WTC11 (cell line): ENCODE measurements around the gene FOXP4.

Experiments
- CREB1 ChIP-seq: sonication (generic); formaldehyde crosslinking; IDR thresholded peaks from 2 replicates; pipeline ENCODE4 v1.8.0; 2023; ENCODE audit warnings: mild to moderate bottlenecking, missing genetic modification reagents
- JUN ChIP-seq: sonication (generic); formaldehyde crosslinking; IDR thresholded peaks from 2 replicates; pipeline ENCODE4 v1.8.0; 2023; ENCODE audit warnings: mild to moderate bottlenecking, missing genetic modification reagents
- MYBL2 ChIP-seq: sonication (generic); formaldehyde crosslinking; IDR thresholded peaks from 2 replicates; pipeline ENCODE4 v1.8.1; 2023; ENCODE audit warnings: mild to moderate bottlenecking, moderate library complexity, missing genetic modification reagents
- NR3C1 ChIP-seq: sonication (generic); formaldehyde crosslinking; conservative IDR thresholded peaks from 2 replicates; pipeline ENCODE4 v1.8.1; 2023; ENCODE audit warnings: low read depth, mild to moderate bottlenecking, missing genetic modification reagents
- SMAD4 ChIP-seq: sonication (generic); formaldehyde crosslinking; IDR thresholded peaks from 2 replicates; pipeline ENCODE4 v1.8.0; 2022; ENCODE audit warnings: mild to moderate bottlenecking, missing genetic modification reagents
- TF ChIP-seq, protein P1 (sequence below): sonication (generic); formaldehyde crosslinking; IDR thresholded peaks from 2 replicates; pipeline ENCODE4 v1.8.0; 2022; ENCODE audit warnings: mild to moderate bottlenecking, missing genetic modification reagents
- TF ChIP-seq, protein P2 (sequence below): fragments of 200-600 bp; IDR thresholded peaks from 2 replicates; pipeline ENCODE4 v1.8.0; 2022; ENCODE audit warnings: antibody characterized with exemption
- TF ChIP-seq, protein P3 (sequence below): sonication (generic); formaldehyde crosslinking; IDR thresholded peaks from 2 replicates; pipeline ENCODE4 v1.8.1; 2023; ENCODE audit warnings: mild to moderate bottlenecking, missing genetic modification reagents, moderate library complexity
- TF ChIP-seq, protein P4 (sequence below): sonication (generic); formaldehyde crosslinking; IDR thresholded peaks from 2 replicates; pipeline ENCODE4 v1.8.0; 2022; ENCODE audit warnings: missing genetic modification reagents
- TF ChIP-seq, protein P5 (sequence below): sonication (generic); formaldehyde crosslinking; IDR thresholded peaks from 2 replicates; pipeline ENCODE4 v1.8.1; 2023; ENCODE audit warnings: mild to moderate bottlenecking, moderate library complexity, missing genetic modification reagents
- TF ChIP-seq, protein P6 (sequence below): sonication (generic); formaldehyde crosslinking; IDR thresholded peaks from 2 replicates; pipeline ENCODE4 v1.8.0; 2022; ENCODE audit warnings: mild to moderate bottlenecking, missing genetic modification reagents
- TF ChIP-seq, protein P7 (sequence below): sonication (generic); formaldehyde crosslinking; IDR thresholded peaks from 2 replicates; pipeline ENCODE4 v1.8.0; 2022; ENCODE audit warnings: mild to moderate bottlenecking, missing genetic modification reagents

DNA sequence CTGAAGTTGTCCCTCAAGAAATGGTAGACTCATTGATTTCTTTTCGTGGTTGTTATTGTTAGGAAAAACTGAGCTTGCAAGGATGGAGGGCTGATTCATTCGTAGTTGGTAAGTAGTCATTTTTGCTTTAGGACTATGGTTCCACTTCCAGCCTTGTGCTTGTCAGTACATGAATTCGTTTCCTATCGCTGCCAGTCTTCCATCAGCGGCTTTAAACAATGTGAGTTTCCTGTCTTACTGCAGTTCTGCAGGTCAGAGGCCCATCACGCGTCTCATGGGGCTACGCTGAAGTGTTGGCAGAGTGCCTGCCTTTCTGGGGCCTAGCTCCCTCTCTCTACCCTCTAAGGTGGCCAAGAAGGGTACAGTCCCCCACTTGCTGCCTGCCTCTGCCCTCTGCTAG is 80.7 kb downstream of the FOXP4 start:
- TF ChIP-seq SMAD4 (no peak), JUN (no peak), MYBL2 (CRISPR knock-in tag) (no peak), CREB1 (no peak), NR3C1 (no peak)
- TF ChIP-seq, protein P1, sequence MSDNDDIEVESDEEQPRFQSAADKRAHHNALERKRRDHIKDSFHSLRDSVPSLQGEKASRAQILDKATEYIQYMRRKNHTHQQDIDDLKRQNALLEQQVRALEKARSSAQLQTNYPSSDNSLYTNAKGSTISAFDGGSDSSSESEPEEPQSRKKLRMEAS = no peak
- TF ChIP-seq, protein P2, sequence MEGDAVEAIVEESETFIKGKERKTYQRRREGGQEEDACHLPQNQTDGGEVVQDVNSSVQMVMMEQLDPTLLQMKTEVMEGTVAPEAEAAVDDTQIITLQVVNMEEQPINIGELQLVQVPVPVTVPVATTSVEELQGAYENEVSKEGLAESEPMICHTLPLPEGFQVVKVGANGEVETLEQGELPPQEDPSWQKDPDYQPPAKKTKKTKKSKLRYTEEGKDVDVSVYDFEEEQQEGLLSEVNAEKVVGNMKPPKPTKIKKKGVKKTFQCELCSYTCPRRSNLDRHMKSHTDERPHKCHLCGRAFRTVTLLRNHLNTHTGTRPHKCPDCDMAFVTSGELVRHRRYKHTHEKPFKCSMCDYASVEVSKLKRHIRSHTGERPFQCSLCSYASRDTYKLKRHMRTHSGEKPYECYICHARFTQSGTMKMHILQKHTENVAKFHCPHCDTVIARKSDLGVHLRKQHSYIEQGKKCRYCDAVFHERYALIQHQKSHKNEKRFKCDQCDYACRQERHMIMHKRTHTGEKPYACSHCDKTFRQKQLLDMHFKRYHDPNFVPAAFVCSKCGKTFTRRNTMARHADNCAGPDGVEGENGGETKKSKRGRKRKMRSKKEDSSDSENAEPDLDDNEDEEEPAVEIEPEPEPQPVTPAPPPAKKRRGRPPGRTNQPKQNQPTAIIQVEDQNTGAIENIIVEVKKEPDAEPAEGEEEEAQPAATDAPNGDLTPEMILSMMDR = no peak
- TF ChIP-seq, protein P3, sequence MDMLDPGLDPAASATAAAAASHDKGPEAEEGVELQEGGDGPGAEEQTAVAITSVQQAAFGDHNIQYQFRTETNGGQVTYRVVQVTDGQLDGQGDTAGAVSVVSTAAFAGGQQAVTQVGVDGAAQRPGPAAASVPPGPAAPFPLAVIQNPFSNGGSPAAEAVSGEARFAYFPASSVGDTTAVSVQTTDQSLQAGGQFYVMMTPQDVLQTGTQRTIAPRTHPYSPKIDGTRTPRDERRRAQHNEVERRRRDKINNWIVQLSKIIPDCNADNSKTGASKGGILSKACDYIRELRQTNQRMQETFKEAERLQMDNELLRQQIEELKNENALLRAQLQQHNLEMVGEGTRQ (CRISPR knock-in tag) = no peak
- TF ChIP-seq, protein P4, sequence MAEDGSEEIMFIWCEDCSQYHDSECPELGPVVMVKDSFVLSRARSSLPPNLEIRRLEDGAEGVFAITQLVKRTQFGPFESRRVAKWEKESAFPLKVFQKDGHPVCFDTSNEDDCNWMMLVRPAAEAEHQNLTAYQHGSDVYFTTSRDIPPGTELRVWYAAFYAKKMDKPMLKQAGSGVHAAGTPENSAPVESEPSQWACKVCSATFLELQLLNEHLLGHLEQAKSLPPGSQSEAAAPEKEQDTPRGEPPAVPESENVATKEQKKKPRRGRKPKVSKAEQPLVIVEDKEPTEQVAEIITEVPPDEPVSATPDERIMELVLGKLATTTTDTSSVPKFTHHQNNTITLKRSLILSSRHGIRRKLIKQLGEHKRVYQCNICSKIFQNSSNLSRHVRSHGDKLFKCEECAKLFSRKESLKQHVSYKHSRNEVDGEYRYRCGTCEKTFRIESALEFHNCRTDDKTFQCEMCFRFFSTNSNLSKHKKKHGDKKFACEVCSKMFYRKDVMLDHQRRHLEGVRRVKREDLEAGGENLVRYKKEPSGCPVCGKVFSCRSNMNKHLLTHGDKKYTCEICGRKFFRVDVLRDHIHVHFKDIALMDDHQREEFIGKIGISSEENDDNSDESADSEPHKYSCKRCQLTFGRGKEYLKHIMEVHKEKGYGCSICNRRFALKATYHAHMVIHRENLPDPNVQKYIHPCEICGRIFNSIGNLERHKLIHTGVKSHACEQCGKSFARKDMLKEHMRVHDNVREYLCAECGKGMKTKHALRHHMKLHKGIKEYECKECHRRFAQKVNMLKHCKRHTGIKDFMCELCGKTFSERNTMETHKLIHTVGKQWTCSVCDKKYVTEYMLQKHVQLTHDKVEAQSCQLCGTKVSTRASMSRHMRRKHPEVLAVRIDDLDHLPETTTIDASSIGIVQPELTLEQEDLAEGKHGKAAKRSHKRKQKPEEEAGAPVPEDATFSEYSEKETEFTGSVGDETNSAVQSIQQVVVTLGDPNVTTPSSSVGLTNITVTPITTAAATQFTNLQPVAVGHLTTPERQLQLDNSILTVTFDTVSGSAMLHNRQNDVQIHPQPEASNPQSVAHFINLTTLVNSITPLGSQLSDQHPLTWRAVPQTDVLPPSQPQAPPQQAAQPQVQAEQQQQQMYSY = no peak
- TF ChIP-seq, protein P5, sequence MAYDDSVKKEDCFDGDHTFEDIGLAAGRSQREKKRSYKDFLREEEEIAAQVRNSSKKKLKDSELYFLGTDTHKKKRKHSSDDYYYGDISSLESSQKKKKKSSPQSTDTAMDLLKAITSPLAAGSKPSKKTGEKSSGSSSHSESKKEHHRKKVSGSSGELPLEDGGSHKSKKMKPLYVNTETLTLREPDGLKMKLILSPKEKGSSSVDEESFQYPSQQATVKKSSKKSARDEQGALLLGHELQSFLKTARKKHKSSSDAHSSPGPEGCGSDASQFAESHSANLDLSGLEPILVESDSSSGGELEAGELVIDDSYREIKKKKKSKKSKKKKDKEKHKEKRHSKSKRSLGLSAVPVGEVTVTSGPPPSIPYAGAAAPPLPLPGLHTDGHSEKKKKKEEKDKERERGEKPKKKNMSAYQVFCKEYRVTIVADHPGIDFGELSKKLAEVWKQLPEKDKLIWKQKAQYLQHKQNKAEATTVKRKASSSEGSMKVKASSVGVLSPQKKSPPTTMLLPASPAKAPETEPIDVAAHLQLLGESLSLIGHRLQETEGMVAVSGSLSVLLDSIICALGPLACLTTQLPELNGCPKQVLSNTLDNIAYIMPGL (CRISPR knock-in tag) = no peak
- TF ChIP-seq, protein P6, sequence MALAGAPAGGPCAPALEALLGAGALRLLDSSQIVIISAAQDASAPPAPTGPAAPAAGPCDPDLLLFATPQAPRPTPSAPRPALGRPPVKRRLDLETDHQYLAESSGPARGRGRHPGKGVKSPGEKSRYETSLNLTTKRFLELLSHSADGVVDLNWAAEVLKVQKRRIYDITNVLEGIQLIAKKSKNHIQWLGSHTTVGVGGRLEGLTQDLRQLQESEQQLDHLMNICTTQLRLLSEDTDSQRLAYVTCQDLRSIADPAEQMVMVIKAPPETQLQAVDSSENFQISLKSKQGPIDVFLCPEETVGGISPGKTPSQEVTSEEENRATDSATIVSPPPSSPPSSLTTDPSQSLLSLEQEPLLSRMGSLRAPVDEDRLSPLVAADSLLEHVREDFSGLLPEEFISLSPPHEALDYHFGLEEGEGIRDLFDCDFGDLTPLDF (CRISPR knock-in tag) = no peak
- TF ChIP-seq, protein P7, sequence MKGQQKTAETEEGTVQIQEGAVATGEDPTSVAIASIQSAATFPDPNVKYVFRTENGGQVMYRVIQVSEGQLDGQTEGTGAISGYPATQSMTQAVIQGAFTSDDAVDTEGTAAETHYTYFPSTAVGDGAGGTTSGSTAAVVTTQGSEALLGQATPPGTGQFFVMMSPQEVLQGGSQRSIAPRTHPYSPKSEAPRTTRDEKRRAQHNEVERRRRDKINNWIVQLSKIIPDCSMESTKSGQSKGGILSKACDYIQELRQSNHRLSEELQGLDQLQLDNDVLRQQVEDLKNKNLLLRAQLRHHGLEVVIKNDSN (CRISPR knock-in tag) = no peak
